22Rv1 (cell line): ENCODE data around the gene GRIA4.
"Not testable (repeated sequence)": the region's sequence is repeated elsewhere in the genome, so short reads cannot be mapped to it uniquely, and the experiment has no call there.

Source experiments
- ZFX ChIP-seq: fragments of 450-650 bp; IDR thresholded peaks from 2 replicates; pipeline ENCODE4 v1.6.1; 2017; ENCODE audit warnings: antibody characterized with exemption, borderline replicate concordance
- TF ChIP-seq, protein P1 (sequence below): fragments of 450-650 bp; IDR thresholded peaks from 2 replicates; pipeline ENCODE4 v1.5.1; 2017; ENCODE audit warnings: mild to moderate bottlenecking

DNA sequence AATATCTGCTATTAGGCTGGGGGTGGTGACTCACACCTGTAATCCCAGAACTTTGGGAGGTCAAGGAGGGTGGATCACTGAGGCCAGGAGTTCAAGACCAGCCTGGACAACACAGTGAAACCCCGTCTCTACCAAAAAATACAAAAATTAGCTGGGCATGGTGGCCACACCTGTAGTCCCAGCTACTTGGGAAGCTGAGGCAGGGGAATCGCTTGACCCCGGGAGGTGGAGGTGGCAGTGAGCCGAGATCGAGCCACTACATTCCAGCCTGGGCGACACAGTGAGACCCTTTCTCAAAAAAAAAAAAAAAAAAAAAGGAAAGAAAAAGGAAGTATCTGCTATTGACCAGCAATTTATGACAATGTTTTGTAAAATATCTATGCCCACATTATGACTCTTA lies 176.0 kb downstream of the GRIA4 start:
- TF ChIP-seq, protein P1, sequence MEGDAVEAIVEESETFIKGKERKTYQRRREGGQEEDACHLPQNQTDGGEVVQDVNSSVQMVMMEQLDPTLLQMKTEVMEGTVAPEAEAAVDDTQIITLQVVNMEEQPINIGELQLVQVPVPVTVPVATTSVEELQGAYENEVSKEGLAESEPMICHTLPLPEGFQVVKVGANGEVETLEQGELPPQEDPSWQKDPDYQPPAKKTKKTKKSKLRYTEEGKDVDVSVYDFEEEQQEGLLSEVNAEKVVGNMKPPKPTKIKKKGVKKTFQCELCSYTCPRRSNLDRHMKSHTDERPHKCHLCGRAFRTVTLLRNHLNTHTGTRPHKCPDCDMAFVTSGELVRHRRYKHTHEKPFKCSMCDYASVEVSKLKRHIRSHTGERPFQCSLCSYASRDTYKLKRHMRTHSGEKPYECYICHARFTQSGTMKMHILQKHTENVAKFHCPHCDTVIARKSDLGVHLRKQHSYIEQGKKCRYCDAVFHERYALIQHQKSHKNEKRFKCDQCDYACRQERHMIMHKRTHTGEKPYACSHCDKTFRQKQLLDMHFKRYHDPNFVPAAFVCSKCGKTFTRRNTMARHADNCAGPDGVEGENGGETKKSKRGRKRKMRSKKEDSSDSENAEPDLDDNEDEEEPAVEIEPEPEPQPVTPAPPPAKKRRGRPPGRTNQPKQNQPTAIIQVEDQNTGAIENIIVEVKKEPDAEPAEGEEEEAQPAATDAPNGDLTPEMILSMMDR = not testable (repeated sequence)
- not testable (repeated sequence) for TF ChIP-seq ZFX
